HepG2 (cell line): Measurements from ENCODE around the gene GPR85. TPM values are rescaled to one million over a fixed set of nuclear protein-coding genes. Genes with fewer than 3 reads are reported as not detected.

Source experiments
- ATAC-seq: fragments of 200-7000 bp; cut with Tn5 transposase; 3 replicates; pipeline ENCODE4 v1.9.1; 2020; ENCODE audit warnings: mild to moderate bottlenecking, moderate library complexity
- BruUV-seq: library from RNA; stranded (reverse); fragments of 400-500 nt; replicated peaks from 2 replicates; lab custom pipeline; 2021; lab: Mats Ljungman, UMichigan
- CTCF ChIA-PET: fragments of 300-600 bp; formaldehyde crosslinking; extraction: SDS; loops from one replicate; lab custom pipeline; 2021; ENCODE audit warnings: low total read pairs, inconsistent platforms, low intra/inter-chr PET ratio; lab: Yijun Ruan, JAX
- POLR2A ChIA-PET: fragments of 350-600 bp; sonication (Branson Sonifier 250); formaldehyde crosslinking; loops from one replicate; lab custom pipeline; 2020; ENCODE audit warnings: antibody characterized with exemption, inconsistent platforms; lab: Yijun Ruan, JAX
- DNase-seq: peaks from one replicate; pipeline ENCODE4 v3.0.0-alpha.2; 2015; ENCODE audit warnings: low spot score
- FAIRE-seq: peaks from 3 replicates; lab custom pipeline; 2011; peaks lifted over from hg19 to GRCh38; lab: Jason Lieb, UNC
- H2AFZ ChIP-seq: one replicate; pipeline ENCODE4 v1.6.1; 2011; ENCODE audit warnings: low read length, inconsistent platforms
- H3K27ac ChIP-seq: fragments of 300-600 bp; 3 replicates; pipeline ENCODE4 v1.8.0; 2011; ENCODE audit warnings: mixed run types, mild to moderate bottlenecking, mixed read lengths, low read length, inconsistent platforms; ENCODE audit not compliant: insufficient read depth; ENCODE audit errors: extremely low read length
- H3K27me3 ChIP-seq, 2 experiments: fragments of 200-600 bp in 1 of 2; 2 replicates in 1 of 2; 3 replicates in 1 of 2; pipeline versions ENCODE4 v1.6.0 to v1.8.0; 2011; ENCODE audit warnings: low read length in 2 of 2, mild to moderate bottlenecking in 2 of 2, moderate library complexity in 2 of 2, inconsistent platforms in 1 of 2; ENCODE audit not compliant: insufficient read depth in 2 of 2, control insufficient read depth in 1 of 2
- H3K36me3 ChIP-seq, 2 experiments: fragments of 200-600 bp in 1 of 2; replicated peaks in 1 of 2; 2 replicates in 1 of 2; 3 replicates in 1 of 2; pipeline versions ENCODE4 v1.5.1 to v1.8.0; 2011; ENCODE audit warnings: low read length in 2 of 2, inconsistent platforms in 1 of 2; ENCODE audit not compliant: insufficient read depth in 2 of 2, control insufficient read depth in 1 of 2
- H3K4me1 ChIP-seq: 2 replicates; pipeline ENCODE4 v1.5.1; 2012; ENCODE audit warnings: low read length, inconsistent platforms; ENCODE audit not compliant: insufficient read depth
- H3K4me2 ChIP-seq: 2 replicates; pipeline ENCODE4 v1.6.0; 2011; ENCODE audit warnings: low read depth, low read length, inconsistent platforms
- H3K4me3 ChIP-seq, 3 experiments: fragments of 200-600 bp in 1 of 3; sonication (generic), shearing (Covaris generic) in 1 of 3; replicated peaks in 1 of 3; 2 replicates each; pipeline ENCODE4 v1.5.1; 2011 to 2016; ENCODE audit warnings: low read length in 3 of 3, inconsistent platforms in 2 of 3, low read depth in 2 of 3, mild to moderate bottlenecking in 2 of 3, control low read depth in 1 of 3, mixed read lengths in 1 of 3; ENCODE audit not compliant: insufficient read depth in 1 of 3
- H3K79me2 ChIP-seq: one replicate; pipeline ENCODE4 v1.6.1; 2011; ENCODE audit warnings: low read length, inconsistent platforms; ENCODE audit not compliant: insufficient read depth
- H3K9ac ChIP-seq: 2 replicates; pipeline ENCODE4 v1.6.0; 2011; ENCODE audit warnings: mild to moderate bottlenecking, low read depth, low read length, inconsistent platforms; ENCODE audit not compliant: insufficient read depth
- H3K9me3 ChIP-seq: 2 replicates; pipeline ENCODE4 v1.5.1; 2012; ENCODE audit warnings: mild to moderate bottlenecking, low read length
- H4K20me1 ChIP-seq: 2 replicates; pipeline ENCODE4 v1.6.0; 2011; ENCODE audit warnings: inconsistent platforms, mild to moderate bottlenecking, low read length, moderate library complexity; ENCODE audit not compliant: insufficient read depth
- ADNP ChIP-seq: sonication (generic); formaldehyde crosslinking; IDR thresholded peaks from 2 replicates; pipeline ENCODE4 v1.4.0; 2020; ENCODE audit warnings: missing genetic modification reagents
- AKAP8 ChIP-seq: sonication (generic); formaldehyde crosslinking; IDR thresholded peaks from 2 replicates; pipeline ENCODE4 v1.5.1; 2020; ENCODE audit warnings: mild to moderate bottlenecking, missing genetic modification reagents
- ETV6 ChIP-seq: sonication (generic); formaldehyde crosslinking; conservative IDR thresholded peaks from 2 replicates; pipeline ENCODE4 v1.4.0; 2020; ENCODE audit warnings: missing genetic modification reagents
- HNRNPUL1 ChIP-seq: fragments of 200-400 bp; formaldehyde crosslinking; IDR thresholded peaks from 2 replicates; pipeline ENCODE4 v1.6.1; 2017; ENCODE audit warnings: low read depth, mild to moderate bottlenecking, low read length, moderate library complexity
- RAD51 ChIP-seq: fragments of 450-650 bp; IDR thresholded peaks from 2 replicates; pipeline ENCODE4 v1.6.1; 2016; ENCODE audit warnings: borderline replicate concordance
- RORA ChIP-seq: sonication (generic); formaldehyde crosslinking; IDR thresholded peaks from 2 replicates; pipeline ENCODE4 v1.5.0; 2020; ENCODE audit warnings: mild to moderate bottlenecking, missing genetic modification reagents, moderate library complexity
- SALL1 ChIP-seq: sonication (generic); formaldehyde crosslinking; IDR thresholded peaks from 2 replicates; pipeline ENCODE4 v1.8.0; 2022; ENCODE audit warnings: mild to moderate bottlenecking, missing genetic modification reagents
- ZBTB20 ChIP-seq: sonication (generic); formaldehyde crosslinking; IDR thresholded peaks from 2 replicates; pipeline ENCODE4 v1.8.1; 2023; ENCODE audit warnings: missing genetic modification reagents, low read depth, mild to moderate bottlenecking, borderline replicate concordance
- ZNF331 ChIP-seq: sonication (generic); formaldehyde crosslinking; IDR thresholded peaks from 2 replicates; pipeline ENCODE4 v1.4.0; 2020; ENCODE audit warnings: missing genetic modification reagents
- ZNF749 ChIP-seq: sonication (generic); formaldehyde crosslinking; IDR thresholded peaks from 2 replicates; pipeline ENCODE4 v1.8.0; 2022; ENCODE audit warnings: mild to moderate bottlenecking, missing genetic modification reagents, moderate library complexity, borderline replicate concordance
- WGBS: methylation state at CpG from one replicate; pipeline ENCODE4 v1.1.6; 2017; ENCODE audit warnings: low lambda C conversion rate; 5-methylcytosine and 5-hydroxymethylcytosine counted together
- in situ Hi-C: cut with HindIII; loops from 2 replicates; pipeline ENCODE4 v1.10.0; 2017; ENCODE audit warnings: low pct_unique_long_range_greater_than_20kb; ENCODE audit not compliant: extremely low pct_ligation_motif_present
- intact Hi-C: fragments of 100-400 bp; cut with micrococcal nuclease; formaldehyde crosslinking; loops from one replicate; pipeline ENCODE4 v1.10.0; 2022; ENCODE audit not compliant: unreplicated experiment
- polyA plus RNA-seq, 8 experiments: library from polyadenylated mRNA; depleted of rRNA in 3 of 8; stranded (reverse) in 7 of 8; unstranded in 1 of 8; fragments of >200 nt; fragmentation: Illumina TruSeq in 4 of 8; extraction: Trizol in 4 of 8; gene quantifications; 2 replicates each; pipeline versions ENCODE4 v1.2.1 to v1.2.3, GENCODE V29; 2011 to 2016; ENCODE audit warnings: low read depth in 4 of 8, missing spikeins in 1 of 8, mixed read lengths in 1 of 8; ENCODE audit not compliant: insufficient read depth in 1 of 8
- total RNA-seq, 5 experiments: library from RNA; depleted of rRNA; stranded (reverse); fragments of >200 nt; fragmentation: Illumina TruSeq; extraction: Trizol; gene quantifications; 2 replicates each; pipeline ENCODE4 v1.2.3, GENCODE V29; 2016; ENCODE audit warnings: low read depth in 1 of 5
- TF ChIP-seq, protein P1 (sequence below): sonication (generic); formaldehyde crosslinking; IDR thresholded peaks from 2 replicates; pipeline ENCODE4 v1.5.0; 2020; ENCODE audit warnings: missing genetic modification reagents, mild to moderate bottlenecking, borderline replicate concordance
- TF ChIP-seq, protein P2 (sequence below): sonication (generic); formaldehyde crosslinking; IDR thresholded peaks from 2 replicates; pipeline ENCODE4 v1.9.0; 2021; ENCODE audit warnings: missing genetic modification reagents, borderline replicate concordance
- TF ChIP-seq, protein P3 (sequence below): sonication (generic); formaldehyde crosslinking; IDR thresholded peaks from 2 replicates; pipeline ENCODE4 v1.4.0; 2020; ENCODE audit warnings: mild to moderate bottlenecking, missing genetic modification reagents
- TF ChIP-seq, protein P4 (sequence below): sonication (generic); formaldehyde crosslinking; IDR thresholded peaks from 2 replicates; pipeline ENCODE4 v1.8.0; 2022; ENCODE audit warnings: missing genetic modification reagents, mild to moderate bottlenecking, moderate library complexity, borderline replicate concordance
- TF ChIP-seq, protein P5 (sequence below): sonication (generic); formaldehyde crosslinking; IDR thresholded peaks from 2 replicates; pipeline ENCODE4 v1.4.0; 2020; ENCODE audit warnings: missing genetic modification reagents

Gene GPR85
- total and polyA plus RNA-seq, 2 of the 13 experiments (the other 11 are each of a cell fraction or from before 2014, with no cell fraction given), result not detected

DNA sequence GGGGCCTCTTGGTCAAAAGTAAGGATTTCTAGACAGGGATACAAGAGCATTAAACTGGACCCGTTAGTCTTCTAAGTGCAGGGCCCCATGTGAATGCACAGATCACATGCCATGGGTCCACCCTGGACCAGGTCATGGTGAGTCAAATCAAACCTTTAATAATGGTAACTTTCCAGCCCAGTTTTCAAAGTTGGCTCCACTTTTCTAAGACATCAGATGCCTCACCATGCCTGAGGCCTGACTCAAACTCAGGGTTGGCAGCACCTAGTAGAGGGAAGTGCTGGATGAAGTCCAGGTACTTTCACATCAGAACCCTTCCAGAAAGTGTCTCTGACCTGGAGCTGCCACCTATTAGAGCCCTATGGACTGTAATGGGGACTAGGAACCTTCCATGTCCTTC lies 41.4 kb upstream of the GPR85 start:
- H3K9ac ChIP-seq, result no peak overlapping the region
- ATAC-seq (no peak), FAIRE-seq (no peak), DNase-seq (no peak)
- H3K4me3 ChIP-seq, result no peak overlapping the region
- TF ChIP-seq, protein P1, sequence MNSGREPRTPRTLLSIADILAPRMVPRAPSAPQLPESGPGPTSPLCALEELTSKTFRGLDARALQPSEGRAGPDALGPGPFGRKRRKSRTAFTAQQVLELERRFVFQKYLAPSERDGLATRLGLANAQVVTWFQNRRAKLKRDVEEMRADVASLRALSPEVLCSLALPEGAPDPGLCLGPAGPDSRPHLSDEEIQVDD (CRISPR knock-in tag), result no peak
- no peak for TF ChIP-seq AKAP8 (CRISPR knock-in tag)
- TF ChIP-seq SALL1 (CRISPR knock-in tag), result no peak
- TF ChIP-seq, protein P2, sequence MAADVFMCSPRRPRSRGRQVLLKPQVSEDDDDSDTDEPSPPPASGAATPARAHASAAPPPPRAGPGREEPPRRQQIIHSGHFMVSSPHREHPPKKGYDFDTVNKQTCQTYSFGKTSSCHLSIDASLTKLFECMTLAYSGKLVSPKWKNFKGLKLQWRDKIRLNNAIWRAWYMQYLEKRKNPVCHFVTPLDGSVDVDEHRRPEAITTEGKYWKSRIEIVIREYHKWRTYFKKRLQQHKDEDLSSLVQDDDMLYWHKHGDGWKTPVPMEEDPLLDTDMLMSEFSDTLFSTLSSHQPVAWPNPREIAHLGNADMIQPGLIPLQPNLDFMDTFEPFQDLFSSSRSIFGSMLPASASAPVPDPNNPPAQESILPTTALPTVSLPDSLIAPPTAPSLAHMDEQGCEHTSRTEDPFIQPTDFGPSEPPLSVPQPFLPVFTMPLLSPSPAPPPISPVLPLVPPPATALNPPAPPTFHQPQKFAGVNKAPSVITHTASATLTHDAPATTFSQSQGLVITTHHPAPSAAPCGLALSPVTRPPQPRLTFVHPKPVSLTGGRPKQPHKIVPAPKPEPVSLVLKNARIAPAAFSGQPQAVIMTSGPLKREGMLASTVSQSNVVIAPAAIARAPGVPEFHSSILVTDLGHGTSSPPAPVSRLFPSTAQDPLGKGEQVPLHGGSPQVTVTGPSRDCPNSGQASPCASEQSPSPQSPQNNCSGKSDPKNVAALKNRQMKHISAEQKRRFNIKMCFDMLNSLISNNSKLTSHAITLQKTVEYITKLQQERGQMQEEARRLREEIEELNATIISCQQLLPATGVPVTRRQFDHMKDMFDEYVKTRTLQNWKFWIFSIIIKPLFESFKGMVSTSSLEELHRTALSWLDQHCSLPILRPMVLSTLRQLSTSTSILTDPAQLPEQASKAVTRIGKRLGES (CRISPR knock-in tag), result no peak
- TF ChIP-seq, protein P3, sequence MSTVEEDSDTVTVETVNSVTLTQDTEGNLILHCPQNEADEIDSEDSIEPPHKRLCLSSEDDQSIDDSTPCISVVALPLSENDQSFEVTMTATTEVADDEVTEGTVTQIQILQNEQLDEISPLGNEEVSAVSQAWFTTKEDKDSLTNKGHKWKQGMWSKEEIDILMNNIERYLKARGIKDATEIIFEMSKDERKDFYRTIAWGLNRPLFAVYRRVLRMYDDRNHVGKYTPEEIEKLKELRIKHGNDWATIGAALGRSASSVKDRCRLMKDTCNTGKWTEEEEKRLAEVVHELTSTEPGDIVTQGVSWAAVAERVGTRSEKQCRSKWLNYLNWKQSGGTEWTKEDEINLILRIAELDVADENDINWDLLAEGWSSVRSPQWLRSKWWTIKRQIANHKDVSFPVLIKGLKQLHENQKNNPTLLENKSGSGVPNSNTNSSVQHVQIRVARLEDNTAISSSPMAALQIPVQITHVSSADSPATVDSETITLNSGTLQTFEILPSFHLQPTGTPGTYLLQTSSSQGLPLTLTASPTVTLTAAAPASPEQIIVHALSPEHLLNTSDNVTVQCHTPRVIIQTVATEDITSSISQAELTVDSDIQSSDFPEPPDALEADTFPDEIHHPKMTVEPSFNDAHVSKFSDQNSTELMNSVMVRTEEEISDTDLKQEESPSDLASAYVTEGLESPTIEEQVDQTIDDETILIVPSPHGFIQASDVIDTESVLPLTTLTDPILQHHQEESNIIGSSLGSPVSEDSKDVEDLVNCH, result no peak
- no peak for TF ChIP-seq ETV6 (CRISPR knock-in tag)
- no peak for TF ChIP-seq ZBTB20 (CRISPR knock-in tag)
- TF ChIP-seq HNRNPUL1, result no peak
- no peak for TF ChIP-seq RORA (CRISPR knock-in tag)
- TF ChIP-seq, protein P4, sequence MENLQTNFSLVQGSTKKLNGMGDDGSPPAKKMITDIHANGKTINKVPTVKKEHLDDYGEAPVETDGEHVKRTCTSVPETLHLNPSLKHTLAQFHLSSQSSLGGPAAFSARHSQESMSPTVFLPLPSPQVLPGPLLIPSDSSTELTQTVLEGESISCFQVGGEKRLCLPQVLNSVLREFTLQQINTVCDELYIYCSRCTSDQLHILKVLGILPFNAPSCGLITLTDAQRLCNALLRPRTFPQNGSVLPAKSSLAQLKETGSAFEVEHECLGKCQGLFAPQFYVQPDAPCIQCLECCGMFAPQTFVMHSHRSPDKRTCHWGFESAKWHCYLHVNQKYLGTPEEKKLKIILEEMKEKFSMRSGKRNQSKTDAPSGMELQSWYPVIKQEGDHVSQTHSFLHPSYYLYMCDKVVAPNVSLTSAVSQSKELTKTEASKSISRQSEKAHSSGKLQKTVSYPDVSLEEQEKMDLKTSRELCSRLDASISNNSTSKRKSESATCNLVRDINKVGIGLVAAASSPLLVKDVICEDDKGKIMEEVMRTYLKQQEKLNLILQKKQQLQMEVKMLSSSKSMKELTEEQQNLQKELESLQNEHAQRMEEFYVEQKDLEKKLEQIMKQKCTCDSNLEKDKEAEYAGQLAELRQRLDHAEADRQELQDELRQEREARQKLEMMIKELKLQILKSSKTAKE, result no peak
- TF ChIP-seq, protein P5, sequence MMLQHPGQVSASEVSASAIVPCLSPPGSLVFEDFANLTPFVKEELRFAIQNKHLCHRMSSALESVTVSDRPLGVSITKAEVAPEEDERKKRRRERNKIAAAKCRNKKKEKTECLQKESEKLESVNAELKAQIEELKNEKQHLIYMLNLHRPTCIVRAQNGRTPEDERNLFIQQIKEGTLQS (CRISPR knock-in tag), result no peak
- no peak for TF ChIP-seq ADNP (CRISPR knock-in tag)
- TF ChIP-seq ZNF331, result no peak
- no peak for TF ChIP-seq RAD51
- no peak for TF ChIP-seq ZNF749 (CRISPR knock-in tag)
- H3K27ac ChIP-seq, result no peak overlapping the region
- H2AFZ ChIP-seq, result no peak overlapping the region
- intact Hi-C loops (no loop called here), in situ Hi-C loops (no loop called here)
- H3K36me3 ChIP-seq, result no peaks in the 10 kb centered on the region
- 0 out of 5 replicates have a peak, but pooled peaks cover 0 to 5% of the 10 kb centered on the region in 2 experiments for H3K27me3 ChIP-seq
- H4K20me1 ChIP-seq, result no peaks in the 10 kb centered on the region
- no peaks in the 10 kb centered on the region for H3K4me1 ChIP-seq
- no TSS peak for BruUV-seq
- no peaks in the 10 kb centered on the region for H3K9me3 ChIP-seq
- H3K79me2 ChIP-seq, result no peaks in the 10 kb centered on the region
- ChIA-PET POLR2A (no interaction called here), CTCF (no interaction called here)
- WGBS, result 0% methylated on average over 1 of the region's 1 CpG
- H3K4me2 ChIP-seq, result no peak overlapping the region
